A673 (cell line): ENCODE results near the gene GREB1L. TPM values are rescaled to one million over a fixed set of nuclear protein-coding genes. Genes with fewer than 3 reads are reported as not detected.

Experiments used
- BruUV-seq: library from RNA; stranded (reverse); fragments of 400-500 nt; replicated peaks from 2 replicates; lab custom pipeline; 2021; lab: Mats Ljungman, UMichigan
- CTCF ChIA-PET: fragments of 300-600 bp; sonication (Branson Sonifier 250); formaldehyde crosslinking; loops from one replicate; lab custom pipeline; 2022; ENCODE audit warnings: antibody characterized with exemption; lab: Charles Lee
- POLR2A ChIA-PET: fragments of 300-600 bp; sonication (Branson Sonifier 250); formaldehyde crosslinking; loops from one replicate; lab custom pipeline; 2022; ENCODE audit warnings: antibody characterized with exemption; ENCODE audit not compliant: low non-redundant PET; lab: Charles Lee
- DNase-seq: peaks from one replicate; pipeline ENCODE4 v3.0.0-alpha.2; 2015; ENCODE audit warnings: low spot score
- H3K27ac ChIP-seq: fragments of 200-600 bp; sonication (generic); 2 replicates; pipeline ENCODE4 v1.5.1; 2016; ENCODE audit warnings: mixed run types, low read depth, mild to moderate bottlenecking, mixed read lengths, antibody characterized with exemption, low read length; ENCODE audit not compliant: poor library complexity, severe bottlenecking
- H3K27me3 ChIP-seq: fragments of 200-600 bp; sonication (generic); replicated peaks from 2 replicates; pipeline ENCODE4 v1.6.1; 2017; ENCODE audit warnings: mixed run types, low read depth, mild to moderate bottlenecking, mixed read lengths, antibody characterized with exemption, low read length; ENCODE audit not compliant: insufficient read depth, poor library complexity
- H3K36me3 ChIP-seq: fragments of 200-600 bp; sonication (generic); 2 replicates; pipeline ENCODE4 v1.6.1; 2016; ENCODE audit warnings: mixed run types, mild to moderate bottlenecking, mixed read lengths, antibody characterized with exemption, low read length; ENCODE audit not compliant: insufficient read depth, poor library complexity, severe bottlenecking
- H3K4me1 ChIP-seq: fragments of 200-600 bp; sonication (generic); 2 replicates; pipeline ENCODE4 v1.6.1; 2017; ENCODE audit warnings: mixed run types, mild to moderate bottlenecking, mixed read lengths, antibody characterized with exemption, low read length; ENCODE audit not compliant: insufficient read depth, poor library complexity, severe bottlenecking
- H3K4me3 ChIP-seq: fragments of 200-600 bp; sonication (generic); 2 replicates; pipeline ENCODE4 v1.5.1; 2016; ENCODE audit warnings: low read depth, mixed run types, mild to moderate bottlenecking, mixed read lengths, low read length; ENCODE audit not compliant: poor library complexity, severe bottlenecking
- H3K9me3 ChIP-seq: fragments of 200-600 bp; sonication (generic); 2 replicates; pipeline ENCODE4 v1.6.1; 2016; ENCODE audit warnings: mixed run types, low read depth, mild to moderate bottlenecking, mixed read lengths, antibody characterized with exemption, low read length; ENCODE audit not compliant: poor library complexity, severe bottlenecking
- EZH2 ChIP-seq: fragments of 200-600 bp; sonication (generic); IDR thresholded peaks from 2 replicates; pipeline ENCODE4 v1.6.1; 2017; ENCODE audit warnings: borderline replicate concordance, low read depth, mild to moderate bottlenecking, mixed read lengths, antibody characterized with exemption, low read length; ENCODE audit not compliant: poor library complexity, severe bottlenecking
- intact Hi-C: fragments of 100-400 bp; cut with micrococcal nuclease; formaldehyde crosslinking; loops from one replicate; pipeline ENCODE4 v1.10.0; 2022; ENCODE audit not compliant: unreplicated experiment
- total RNA-seq: library from RNA; stranded (reverse); gene quantifications from 2 replicates; pipeline ENCODE4 v1.2.3, GENCODE V29; 2021
- TF ChIP-seq, protein P1 (sequence below): fragments of 300-800, 200-600 bp; sonication (generic); conservative IDR thresholded peaks from 2 replicates; pipeline ENCODE4 v1.5.1; 2017; ENCODE audit warnings: low read depth, mild to moderate bottlenecking, antibody characterized with exemption, low read length, moderate library complexity, mixed read lengths

GREB1L gene
- total RNA-seq, 1 experiment from 2014 or later: 0.04 TPM

DNA sequence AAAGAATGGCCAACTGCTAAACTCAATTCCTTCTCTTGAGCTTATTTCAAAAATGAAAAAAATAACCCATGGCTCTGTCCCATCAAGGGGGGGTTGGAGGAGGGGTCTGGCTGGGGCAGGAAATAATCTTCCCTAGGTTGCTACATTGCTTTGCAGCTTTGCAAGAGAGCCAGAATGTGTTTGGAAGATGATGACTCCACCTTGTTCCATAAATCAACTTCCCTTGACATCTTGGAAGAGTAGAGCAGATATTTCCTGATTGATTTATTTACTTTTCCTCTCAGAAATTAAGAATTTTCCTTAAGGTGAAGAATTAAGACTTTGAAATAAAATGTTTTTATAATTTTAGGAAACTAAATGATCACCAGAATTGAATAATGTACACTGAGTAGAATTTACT lies 317.2 kb downstream of the GREB1L start:
- POLR2A ChIA-PET: no interaction called here
- Histone ChIP-seq H3K4me1 (no peaks in the 10 kb centered on the region), H3K27me3 (no peaks in the 10 kb centered on the region), H3K27ac (no peak overlapping the region), H3K9me3 (no peaks in the 10 kb centered on the region), H3K36me3 (peaks cover 17% of the 10 kb centered on the region), H3K4me3 (no peak overlapping the region)
- no TSS peak for BruUV-seq
- DNase-seq: no peak
- CTCF ChIA-PET: no interaction called here
- intact Hi-C loops: no loop called here
- TF ChIP-seq EZH2: no peak

DNA sequence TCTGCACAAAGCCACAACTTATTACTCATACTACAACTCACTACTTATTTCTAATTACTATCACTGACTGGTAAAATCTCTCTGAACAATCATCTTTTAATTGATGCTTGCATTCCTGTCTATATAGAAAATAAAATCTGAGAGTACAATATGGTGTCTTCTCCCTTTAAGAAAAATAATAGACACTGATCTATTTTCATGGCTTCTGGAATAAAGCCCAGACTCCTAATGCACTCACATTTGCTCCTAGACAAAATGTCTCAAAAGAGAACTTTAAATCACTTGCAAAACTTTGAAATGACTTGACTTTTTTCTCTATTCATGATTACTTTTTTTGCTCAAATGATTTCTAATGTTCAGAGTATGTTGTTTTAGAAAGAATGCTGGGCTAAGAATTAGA lies 329.7 kb downstream of the GREB1L start:
- Histone ChIP-seq H3K27me3 (no peaks in the 10 kb centered on the region), H3K4me3 (no peak overlapping the region), H3K9me3 (no peaks in the 10 kb centered on the region), H3K4me1 (no peaks in the 10 kb centered on the region), H3K36me3 (peaks cover 32% of the 10 kb centered on the region), H3K27ac (no peak overlapping the region)
- intact Hi-C loops: no loop called here
- no TSS peak for BruUV-seq
- TF ChIP-seq EZH2: no peak
- TF ChIP-seq, protein P1, sequence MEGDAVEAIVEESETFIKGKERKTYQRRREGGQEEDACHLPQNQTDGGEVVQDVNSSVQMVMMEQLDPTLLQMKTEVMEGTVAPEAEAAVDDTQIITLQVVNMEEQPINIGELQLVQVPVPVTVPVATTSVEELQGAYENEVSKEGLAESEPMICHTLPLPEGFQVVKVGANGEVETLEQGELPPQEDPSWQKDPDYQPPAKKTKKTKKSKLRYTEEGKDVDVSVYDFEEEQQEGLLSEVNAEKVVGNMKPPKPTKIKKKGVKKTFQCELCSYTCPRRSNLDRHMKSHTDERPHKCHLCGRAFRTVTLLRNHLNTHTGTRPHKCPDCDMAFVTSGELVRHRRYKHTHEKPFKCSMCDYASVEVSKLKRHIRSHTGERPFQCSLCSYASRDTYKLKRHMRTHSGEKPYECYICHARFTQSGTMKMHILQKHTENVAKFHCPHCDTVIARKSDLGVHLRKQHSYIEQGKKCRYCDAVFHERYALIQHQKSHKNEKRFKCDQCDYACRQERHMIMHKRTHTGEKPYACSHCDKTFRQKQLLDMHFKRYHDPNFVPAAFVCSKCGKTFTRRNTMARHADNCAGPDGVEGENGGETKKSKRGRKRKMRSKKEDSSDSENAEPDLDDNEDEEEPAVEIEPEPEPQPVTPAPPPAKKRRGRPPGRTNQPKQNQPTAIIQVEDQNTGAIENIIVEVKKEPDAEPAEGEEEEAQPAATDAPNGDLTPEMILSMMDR: no peak
- ChIA-PET CTCF (no interaction called here), POLR2A (no interaction called here)
- DNase-seq: peak; percentile 11

Other genes with a start within 250 kb of the GREB1L start
- gene ROCK1, start 130.4 kb upstream of the GREB1L start, total RNA-seq: 34.9 and 38.1 TPM in 2 replicates